Osteocyte (in vitro differentiated cells): Measurements from ENCODE around the gene SH2D2A. TPM values are rescaled to one million over a fixed set of nuclear protein-coding genes. Genes with fewer than 3 reads are reported as not detected.

Experiments
- DNase-seq: peaks from one replicate; pipeline ENCODE4 v3.0.0; 2021; ENCODE audit warnings: mixed read lengths; ENCODE audit not compliant: unreplicated experiment; ENCODE audit errors: extremely low spot score
- H3K27ac Mint-ChIP-seq: one replicate; pipeline ENCODE4 v1.8.0; 2021; ENCODE audit warnings: mild to moderate bottlenecking, mixed read lengths; ENCODE audit not compliant: unreplicated experiment
- H3K27me3 Mint-ChIP-seq: one replicate; pipeline ENCODE4 v1.8.0; 2021; ENCODE audit warnings: mixed read lengths; ENCODE audit not compliant: unreplicated experiment
- H3K36me3 Mint-ChIP-seq: one replicate; pipeline ENCODE4 v1.8.0; 2021; ENCODE audit warnings: mixed read lengths; ENCODE audit not compliant: unreplicated experiment
- H3K4me1 Mint-ChIP-seq: one replicate; pipeline ENCODE4 v1.8.0; 2021; ENCODE audit warnings: mixed read lengths; ENCODE audit not compliant: unreplicated experiment
- H3K4me3 Mint-ChIP-seq: one replicate; pipeline ENCODE4 v1.8.0; 2021; ENCODE audit warnings: mild to moderate bottlenecking, moderate library complexity, mixed read lengths; ENCODE audit not compliant: unreplicated experiment
- H3K9me3 Mint-ChIP-seq: one replicate; pipeline ENCODE4 v1.8.0; 2021; ENCODE audit warnings: mixed read lengths; ENCODE audit not compliant: unreplicated experiment
- CTCF ChIP-seq: fragments of 200-600 bp; sonication (generic); IDR thresholded peaks from 2 replicates; pipeline ENCODE4 v1.5.0; 2021; ENCODE audit warnings: antibody characterized with exemption, mild to moderate bottlenecking, moderate library complexity
- total RNA-seq: library from RNA; stranded (reverse); gene quantifications from 2 replicates; pipeline ENCODE4 v1.2.1, GENCODE V29; 2021

SH2D2A gene
- total RNA-seq, 1 donor from 2014 or later: not detected

- Mint-ChIP-seq H3K4me3 (no peak overlapping the region), H3K9me3 (no peaks in the 10 kb centered on the region), H3K36me3 (peaks cover 9% of the 10 kb centered on the region), H3K27me3 (no peaks in the 10 kb centered on the region), H3K27ac (peak overlapping the region; percentile 25), H3K4me1 (peaks cover 19% of the 10 kb centered on the region)
- no peak for DNase-seq
- no peak for TF ChIP-seq CTCF
Measured at GRCh38 chr1:156777573-156777972, 39.1 kb downstream of the SH2D2A start.

GRCh38 chr1:156776942-156777341 is 39.7 kb downstream of the SH2D2A start:
- H3K4me1 Mint-ChIP-seq: peaks cover 25% of the 10 kb centered on the region
- no peak for TF ChIP-seq CTCF
- peaks cover 8% of the 10 kb centered on the region for H3K36me3 Mint-ChIP-seq
- H3K9me3 Mint-ChIP-seq: no peaks in the 10 kb centered on the region
- H3K4me3 Mint-ChIP-seq: no peak overlapping the region
- H3K27ac Mint-ChIP-seq: peak overlapping the region; percentile 25
- DNase-seq: no peak
- no peaks in the 10 kb centered on the region for H3K27me3 Mint-ChIP-seq

- Mint-ChIP-seq H3K36me3 (peaks cover 8% of the 10 kb centered on the region), H3K9me3 (no peaks in the 10 kb centered on the region), H3K4me1 (peaks cover 28% of the 10 kb centered on the region), H3K27me3 (no peaks in the 10 kb centered on the region), H3K4me3 (no peak overlapping the region), H3K27ac (no peak overlapping the region)
- no peak for DNase-seq
- no peak for TF ChIP-seq CTCF
Measured at GRCh38 chr1:156775799-156776198, 40.8 kb downstream of the SH2D2A start.

- peaks cover 48% of the 10 kb centered on the region for H3K4me1 Mint-ChIP-seq
- H3K27me3 Mint-ChIP-seq: no peaks in the 10 kb centered on the region
- no peak overlapping the region for H3K4me3 Mint-ChIP-seq
- DNase-seq: no peak
- TF ChIP-seq CTCF: no peak
- no peaks in the 10 kb centered on the region for H3K9me3 Mint-ChIP-seq
- H3K36me3 Mint-ChIP-seq: peaks cover 11% of the 10 kb centered on the region
- H3K27ac Mint-ChIP-seq: peak overlapping the region; percentile 16
Measured at GRCh38 chr1:156773607-156774006, 43.0 kb downstream of the SH2D2A start.

GRCh38 chr1:156772728-156773497 is 43.7 kb downstream of the SH2D2A start:
- peak overlapping the region; percentile 36 for H3K27ac Mint-ChIP-seq
- TF ChIP-seq CTCF: no peak
- peaks cover 53% of the 10 kb centered on the region for H3K4me1 Mint-ChIP-seq
- DNase-seq: no peak
- H3K36me3 Mint-ChIP-seq: peaks cover 11% of the 10 kb centered on the region
- H3K9me3 Mint-ChIP-seq: no peaks in the 10 kb centered on the region
- H3K4me3 Mint-ChIP-seq: no peak overlapping the region
- no peaks in the 10 kb centered on the region for H3K27me3 Mint-ChIP-seq
